SK-N-MC (cell line): ENCODE results near the gene CD3D.

Experiments used
- EZH2 ChIP-seq: fragments of 200-600 bp; sonication (generic); IDR thresholded peaks from one replicate; pipeline ENCODE4 v1.6.1; 2017; ENCODE audit warnings: antibody characterized with exemption
- POLR2AphosphoS5 ChIP-seq: IDR thresholded peaks from 2 replicates; pipeline ENCODE4 v1.6.1; 2012; ENCODE audit warnings: mild to moderate bottlenecking, low read depth, low read length, borderline replicate concordance

GRCh38 chr11:118339281-118339961 is 3.1 kb downstream of the CD3D start:
- TF ChIP-seq EZH2 (no peak), POLR2AphosphoS5 (no peak)
